GM19467 (cell line): ENCODE results near the gene TPRX1.
A peak's percentile ranks its signal among the peaks of the same experiment; 100 is the strongest.
"Not testable (repeated sequence)": the region's sequence is repeated elsewhere in the genome, so short reads cannot be mapped to it uniquely, and the experiment has no call there.

Experiments used
- ATAC-seq: cut with Tn5 transposase; IDR thresholded peaks from one replicate; pipeline ENCODE4 v1.9.1; 2021; ENCODE audit warnings: mild to moderate bottlenecking, moderate library complexity; ENCODE audit not compliant: unreplicated experiment

The TPRX1 gene

GRCh38 chr19:47803148-47803547 is 1.2 kb downstream of the TPRX1 start:
- ATAC-seq: not testable (repeated sequence)

- ATAC-seq: no peak
Measured at GRCh38 chr19:47802521-47803043, 1.8 kb downstream of the TPRX1 start.

DNA sequence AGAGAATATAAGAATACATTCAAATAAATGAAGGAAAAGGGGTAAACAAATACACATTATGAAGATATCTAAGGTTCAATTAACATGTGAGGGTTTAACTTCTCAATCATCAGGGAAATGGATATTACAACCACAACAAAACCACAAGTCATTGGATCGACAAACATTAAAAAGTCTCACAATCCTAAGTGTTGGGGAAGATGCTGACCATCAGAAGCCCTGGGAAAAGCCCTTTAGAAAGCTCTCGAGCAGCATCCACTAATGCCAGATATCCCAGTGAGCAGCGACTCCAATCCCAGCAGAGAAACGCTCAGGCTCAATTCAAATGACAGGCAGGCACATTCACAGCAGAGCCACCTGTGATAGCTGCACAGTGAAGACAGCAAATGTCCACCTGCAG is 3.1 kb downstream of the TPRX1 start:
- no peak for ATAC-seq

DNA sequence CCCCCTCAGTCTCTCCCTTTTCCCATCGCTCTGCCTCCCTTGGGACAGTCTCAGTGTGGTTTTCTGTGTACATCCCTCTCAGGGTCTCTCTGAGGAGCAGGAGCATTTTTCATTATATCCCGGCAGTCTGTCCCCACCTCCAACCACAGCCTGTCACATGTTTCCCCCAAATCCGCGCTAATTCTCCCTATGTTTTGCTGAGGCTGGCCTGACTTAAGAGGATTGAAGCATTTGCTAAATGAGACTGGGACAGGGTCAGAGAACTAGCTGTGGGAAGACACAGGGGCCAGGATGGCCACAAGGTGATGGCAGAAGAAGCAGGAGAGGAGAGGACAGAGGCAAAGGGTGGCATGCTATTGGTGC is 5.5 kb downstream of the TPRX1 start:
- ATAC-seq: no peak

- no peak for ATAC-seq
Measured at GRCh38 chr19:47797996-47798903, 6.1 kb downstream of the TPRX1 start.

- no peak for ATAC-seq
Measured at GRCh38 chr19:47796785-47797184, 7.6 kb downstream of the TPRX1 start.

- no peak for ATAC-seq
Measured at GRCh38 chr19:47794526-47794925, 9.8 kb downstream of the TPRX1 start.

DNA sequence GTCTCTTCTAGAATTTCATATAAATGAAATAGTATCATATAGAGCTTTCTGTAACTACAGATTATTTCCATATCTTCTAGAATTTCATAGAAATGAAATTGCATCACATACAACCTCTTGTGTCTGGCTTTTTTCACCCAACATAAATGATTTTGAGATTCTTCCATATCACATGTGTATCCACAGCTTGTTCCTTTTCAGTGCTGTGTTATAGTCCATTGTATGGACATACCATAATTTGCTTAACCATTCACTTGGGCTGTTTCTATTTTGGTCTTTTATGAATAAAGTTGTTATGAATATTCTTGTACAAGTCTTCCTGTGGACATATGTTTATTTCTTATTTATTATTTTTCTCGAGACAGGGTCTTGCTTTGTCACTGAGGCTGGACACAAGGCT is 11.7 kb downstream of the TPRX1 start:
- ATAC-seq: no peak

DNA sequence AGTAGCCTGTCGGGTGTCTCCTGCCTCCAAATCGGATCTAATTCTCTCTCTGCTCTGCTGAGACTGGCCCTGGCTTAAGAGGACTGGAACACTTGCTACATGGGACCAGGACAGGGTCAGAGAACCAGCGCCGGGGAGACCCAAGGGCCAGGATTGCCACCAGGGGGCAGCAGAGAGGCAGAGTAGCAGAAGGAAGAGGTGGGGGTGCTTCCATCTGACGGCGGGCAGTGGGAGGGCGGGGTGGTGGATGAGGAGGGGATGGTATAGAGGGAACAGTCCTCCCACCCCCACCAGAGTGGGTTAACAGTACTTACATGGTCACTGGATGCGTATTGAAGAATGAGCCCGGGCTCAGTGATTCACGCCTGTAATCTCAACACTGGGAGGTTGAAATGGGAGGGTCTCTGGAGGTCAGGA is 13.9 kb downstream of the TPRX1 start:
- no peak for ATAC-seq

- ATAC-seq: not testable (repeated sequence)
Measured at GRCh38 chr19:47789811-47790210, 14.5 kb downstream of the TPRX1 start.

DNA sequence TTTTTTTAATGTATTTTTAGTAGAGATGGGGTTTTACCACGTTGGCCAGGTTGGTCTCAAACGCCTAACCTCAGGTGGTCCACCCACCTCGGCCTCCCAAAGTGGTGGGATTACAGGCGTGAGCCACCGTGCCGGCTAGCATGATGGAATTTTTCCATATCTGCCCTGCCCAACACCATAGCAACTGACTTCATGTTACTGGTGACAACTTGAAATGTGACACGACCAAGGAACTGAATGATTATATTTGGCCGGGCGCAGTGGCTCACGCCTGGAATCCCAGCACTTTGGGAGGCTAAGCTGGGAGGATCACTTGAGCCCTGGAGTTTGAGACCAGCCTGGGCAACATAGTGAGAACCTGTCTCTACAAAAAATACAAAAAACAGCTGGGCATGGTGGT is 17.0 kb downstream of the TPRX1 start:
- not testable (repeated sequence) for ATAC-seq

- ATAC-seq: no peak
Measured at GRCh38 chr19:47786566-47786965, 17.8 kb downstream of the TPRX1 start.

- ATAC-seq: no peak
Measured at GRCh38 chr19:47781590-47782262, 22.6 kb downstream of the TPRX1 start.

DNA sequence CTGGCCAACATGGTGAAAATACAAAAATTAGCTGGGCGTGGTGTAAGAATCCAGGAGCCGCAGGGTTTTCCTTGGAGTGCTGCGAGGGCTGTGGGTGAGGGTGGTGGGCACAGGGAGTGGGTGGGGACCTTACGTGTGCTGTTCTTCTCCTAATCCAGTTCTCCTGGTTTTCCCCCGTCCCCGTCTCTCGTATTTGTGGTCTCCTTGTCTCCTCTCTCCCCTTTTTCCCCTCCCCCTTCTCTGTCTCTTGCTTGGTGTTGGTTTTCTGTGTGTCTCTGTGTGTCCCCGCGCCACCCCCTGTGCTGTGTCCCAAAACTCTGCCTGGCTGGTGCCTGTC is 24.2 kb downstream of the TPRX1 start:
- no peak for ATAC-seq

- no peak for ATAC-seq
Measured at GRCh38 chr19:47779524-47780214, 24.7 kb downstream of the TPRX1 start.

- no peak for ATAC-seq
Measured at GRCh38 chr19:47778954-47779351, 25.4 kb downstream of the TPRX1 start.

GRCh38 chr19:47778049-47778953 is 26.1 kb downstream of the TPRX1 start, which contains the start of gene SELENOW:
Gene SELENOW, plus strand, starts transcription at chr19:47778703. Its CDS starts 83 bp downstream, at chr19:47778786.
- peak; percentile 66 for ATAC-seq

DNA sequence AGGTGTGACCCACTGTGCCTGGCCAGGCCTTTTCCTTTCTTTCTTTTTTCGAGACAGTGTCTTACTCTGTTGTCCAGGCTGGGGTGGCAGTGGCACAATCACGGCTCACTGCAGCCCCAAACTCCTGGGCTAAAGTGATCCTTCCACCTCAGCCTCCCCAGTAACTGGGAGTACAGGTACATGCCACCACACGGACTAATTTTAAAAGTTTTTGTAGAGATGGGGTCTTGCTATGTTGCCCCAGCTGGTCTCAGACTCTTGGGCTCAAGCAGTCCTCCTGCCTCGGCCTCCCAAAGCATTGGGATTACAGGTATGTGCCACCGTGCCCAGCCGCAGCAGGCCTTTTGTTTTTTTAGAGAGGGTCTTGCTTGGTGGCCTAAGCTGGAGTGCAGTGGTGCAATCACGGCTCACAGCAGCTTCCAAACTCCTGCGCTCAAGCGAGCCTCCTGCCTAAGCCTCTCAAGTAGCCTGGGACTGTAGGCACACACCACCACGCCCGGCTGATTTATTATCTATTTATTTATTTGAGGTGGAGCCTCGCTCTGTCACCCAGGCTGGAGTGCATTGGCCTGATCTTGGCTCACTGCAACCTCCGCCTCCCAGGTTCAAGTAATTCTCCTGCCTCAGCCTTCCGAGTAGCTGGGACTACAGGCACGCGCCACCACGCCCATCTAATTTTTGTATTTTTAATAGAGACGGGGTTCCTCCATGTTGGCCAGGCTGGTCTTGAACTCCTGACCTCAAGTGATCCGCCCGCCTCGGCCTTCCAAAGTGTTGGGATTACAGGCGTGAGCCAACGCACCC is 26.9 kb downstream of the TPRX1 start:
- not testable (repeated sequence) for ATAC-seq

DNA sequence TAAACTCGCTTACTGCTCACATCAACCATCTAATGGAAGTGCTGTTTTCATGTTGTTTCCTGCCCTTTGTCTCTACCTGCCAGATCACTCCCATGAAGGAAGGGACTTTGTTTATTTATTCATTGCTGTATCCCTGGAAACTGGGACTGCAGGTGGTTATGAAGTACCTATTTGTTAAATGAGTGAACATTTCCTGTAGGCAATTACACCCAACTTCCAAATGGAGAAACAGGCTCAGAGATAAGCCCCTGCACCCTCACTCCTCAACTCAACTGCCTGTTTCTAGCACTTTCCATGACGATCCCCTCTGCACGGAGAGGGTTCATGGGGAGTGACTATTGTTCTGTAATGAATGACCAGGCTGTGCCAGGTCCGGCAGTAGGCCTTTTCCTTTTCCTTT is 27.8 kb downstream of the TPRX1 start:
- ATAC-seq: no peak

- ATAC-seq: not testable (repeated sequence)
Measured at GRCh38 chr19:47771291-47771690, 33.1 kb downstream of the TPRX1 start.
